ENCODE measurements around the gene ERC1. TPM values are rescaled to one million over a fixed set of nuclear protein-coding genes. Genes with fewer than 3 reads are reported as not detected.
"Not testable (repeated sequence)": the region's sequence is repeated elsewhere in the genome, so short reads cannot be mapped to it uniquely, and the experiment has no call there.

Gene ERC1
- polyA plus RNA-seq, 5 donors: 27.0 to 40.4 (median 33.6) TPM

- no peak for DNase-seq
Measured at GRCh38 chr12:1220127-1221092, 229.4 kb downstream of the ERC1 start.

GRCh38 chr12:1222858-1223639 is 232.0 kb downstream of the ERC1 start:
- DNase-seq: no peak

GRCh38 chr12:1226951-1227350 is 235.9 kb downstream of the ERC1 start:
- DNase-seq: no peak

GRCh38 chr12:1234073-1234472 is 243.1 kb downstream of the ERC1 start:
- no peak for DNase-seq

- no peak for DNase-seq
Measured at GRCh38 chr12:1246637-1247036, 255.6 kb downstream of the ERC1 start.

- no peak for DNase-seq
Measured at GRCh38 chr12:1250641-1251040, 259.6 kb downstream of the ERC1 start.

GRCh38 chr12:1252758-1253157 is 261.7 kb downstream of the ERC1 start:
- no peak for DNase-seq

GRCh38 chr12:1255125-1255524 is 264.1 kb downstream of the ERC1 start:
- DNase-seq: not testable (repeated sequence)

GRCh38 chr12:1255854-1256253 is 264.8 kb downstream of the ERC1 start:
- DNase-seq: not testable (repeated sequence)

- DNase-seq: no peak
Measured at GRCh38 chr12:1256285-1256684, 265.3 kb downstream of the ERC1 start.

GRCh38 chr12:1256991-1257390 is 266.0 kb downstream of the ERC1 start:
- DNase-seq: no peak

- no peak for DNase-seq
Measured at GRCh38 chr12:1262011-1262410, 271.0 kb downstream of the ERC1 start.

- DNase-seq: no peak
Measured at GRCh38 chr12:1267243-1267642, 276.2 kb downstream of the ERC1 start.

- DNase-seq: no peak
Measured at GRCh38 chr12:1272142-1272541, 281.1 kb downstream of the ERC1 start.

GRCh38 chr12:1273051-1273450 is 282.0 kb downstream of the ERC1 start:
- no peak for DNase-seq

- DNase-seq: no peak
Measured at GRCh38 chr12:1277905-1278304, 286.9 kb downstream of the ERC1 start.

GRCh38 chr12:1279050-1279449 is 288.0 kb downstream of the ERC1 start:
- DNase-seq: no peak

- DNase-seq: no peak
Measured at GRCh38 chr12:1280059-1280458, 289.0 kb downstream of the ERC1 start.

GRCh38 chr12:1281683-1282366 is 290.8 kb downstream of the ERC1 start:
- DNase-seq: no peak

GRCh38 chr12:1282670-1283315 is 291.8 kb downstream of the ERC1 start:
- peak; percentile 80 to 85 for DNase-seq

- no peak for DNase-seq
Measured at GRCh38 chr12:1283316-1283715, 292.3 kb downstream of the ERC1 start.

- DNase-seq: no peak
Measured at GRCh38 chr12:1284611-1285010, 293.6 kb downstream of the ERC1 start.

All from right lung (tissue), 5 donors.